Activated CD4-positive, alpha-beta memory T cell treated with anti-CD3 and anti-CD28 coated beads for 36 hours (primary cell): ENCODE measurements around the gene TRAPPC1. TPM values are rescaled to one million over a fixed set of nuclear protein-coding genes. Genes with fewer than 3 reads are reported as not detected.

Experiments used
- CTCF ChIA-PET: fragments of 350-600 bp; sonication (Branson Sonifier 250); formaldehyde crosslinking; loops from one replicate; lab custom pipeline; 2021; ENCODE audit warnings: antibody characterized with exemption, inconsistent platforms; lab: Charles Lee
- POLR2A ChIA-PET: fragments of 350-600 bp; sonication (Branson Sonifier 250); formaldehyde crosslinking; loops from one replicate; lab custom pipeline; 2021; ENCODE audit warnings: antibody characterized with exemption; lab: Charles Lee
- DNase-seq: peaks from one replicate; pipeline ENCODE4 v3.0.0-alpha.2; 2020
- H3K27ac Mint-ChIP-seq: one replicate; pipeline ENCODE4 v1.8.0; 2021; ENCODE audit warnings: mixed read lengths
- H3K27me3 Mint-ChIP-seq: one replicate; pipeline ENCODE4 v1.8.0; 2021; ENCODE audit warnings: mixed read lengths
- H3K36me3 Mint-ChIP-seq: one replicate; pipeline ENCODE4 v1.8.0; 2021; ENCODE audit warnings: mixed read lengths
- H3K4me1 Mint-ChIP-seq: one replicate; pipeline ENCODE4 v1.8.0; 2021; ENCODE audit warnings: low read depth, mixed read lengths
- H3K4me3 Mint-ChIP-seq: one replicate; pipeline ENCODE4 v1.8.0; 2021; ENCODE audit warnings: mild to moderate bottlenecking, mixed read lengths
- H3K9me3 Mint-ChIP-seq: one replicate; pipeline ENCODE4 v1.8.0; 2021; ENCODE audit warnings: mixed read lengths
- intact Hi-C: fragments of 100-400 bp; cut with micrococcal nuclease; formaldehyde crosslinking; loops from one replicate; pipeline ENCODE4 v1.15.1; 2023
- total RNA-seq, 2 experiments: library from RNA; stranded (reverse); gene quantifications; one replicate each; pipeline ENCODE4 v1.2.3, GENCODE V29; 2021

Gene TRAPPC1
- total RNA-seq, 2 experiments from 2014 or later, result 197 to 201 TPM

DNA sequence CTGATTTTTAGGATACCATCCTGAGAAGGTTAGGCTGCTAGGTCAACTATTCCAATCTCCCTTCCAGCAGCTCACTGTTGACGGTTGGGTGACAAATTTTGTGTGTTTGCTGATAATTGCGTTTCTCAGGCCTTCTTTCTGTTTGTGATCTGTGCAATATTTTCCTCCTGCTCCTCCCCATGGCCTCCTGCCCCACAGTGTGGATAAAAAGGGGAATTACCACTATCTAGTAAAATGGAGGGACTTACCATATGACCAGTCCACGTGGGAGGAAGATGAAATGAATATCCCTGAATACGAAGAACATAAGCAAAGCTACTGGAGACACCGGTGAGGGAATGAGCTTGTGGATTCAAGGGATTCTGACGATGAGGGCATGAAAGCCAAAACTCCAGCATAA is 34.0 kb downstream of the TRAPPC1 start:
- Mint-ChIP-seq H3K27ac (peak overlapping the region; percentile 73), H3K4me1 (peaks cover 17% of the 10 kb centered on the region), H3K27me3 (no peaks in the 10 kb centered on the region), H3K4me3 (no peak overlapping the region), H3K9me3 (no peaks in the 10 kb centered on the region), H3K36me3 (peaks cover 75% of the 10 kb centered on the region)
- DNase-seq, result peak; percentile 47
- ChIA-PET POLR2A (interaction anchor here (0.8 to 2.7 kb wide), 4 partner anchors 29 to 93 kb away, joined by 3 to 7 read pairs (median 3); no protein-coding TSS in a partner anchor), CTCF (interaction anchor here (0.6 to 3.5 kb wide), 18 partner anchors 9 to 213 kb away, joined by 3 to 37 read pairs (median 4); partner anchors contain the start of genes CHD3 and NAA38)
- intact Hi-C loops, result no loop called here

DNA sequence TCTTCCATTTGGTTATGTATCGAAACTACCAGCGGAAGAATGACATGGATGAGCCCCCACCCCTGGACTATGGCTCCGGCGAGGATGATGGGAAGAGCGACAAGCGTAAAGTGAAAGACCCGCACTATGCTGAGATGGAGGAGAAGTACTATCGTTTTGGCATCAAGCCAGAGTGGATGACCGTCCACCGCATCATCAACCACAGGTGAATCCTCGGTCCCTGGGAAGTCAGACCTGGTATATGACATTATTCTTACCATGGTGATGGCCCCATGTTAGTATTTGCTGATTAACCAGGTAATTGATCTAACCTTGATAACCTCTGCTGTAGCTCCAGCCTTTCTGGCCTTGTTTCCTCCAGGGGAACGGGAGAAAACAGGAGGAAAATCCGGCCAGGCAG is 34.7 kb downstream of the TRAPPC1 start:
- intact Hi-C loops, result no loop called here
- Mint-ChIP-seq H3K4me1 (peaks cover 17% of the 10 kb centered on the region), H3K36me3 (peaks cover 72% of the 10 kb centered on the region), H3K9me3 (no peaks in the 10 kb centered on the region), H3K27me3 (no peaks in the 10 kb centered on the region), H3K27ac (peak overlapping the region; percentile 73), H3K4me3 (no peak overlapping the region)
- DNase-seq, result no peak
- ChIA-PET CTCF (interaction anchor here (0.6 to 3.5 kb wide), 10 partner anchors 8 to 145 kb away, joined by 3 to 37 read pairs (median 5); partner anchors contain the start of genes CHD3 and NAA38), POLR2A (interaction anchor here (1.3 to 2.7 kb wide), 2 partner anchors 36 to 93 kb away, joined by 3 to 7 read pairs; no protein-coding TSS in a partner anchor)

- Mint-ChIP-seq H3K9me3 (no peaks in the 10 kb centered on the region), H3K4me3 (no peak overlapping the region), H3K4me1 (peaks cover 17% of the 10 kb centered on the region), H3K27ac (no peak overlapping the region), H3K36me3 (peaks cover 72% of the 10 kb centered on the region), H3K27me3 (no peaks in the 10 kb centered on the region)
- intact Hi-C loops, result no loop called here
- no peak for DNase-seq
- ChIA-PET POLR2A (interaction anchor here (0.6 kb wide), 1 partner anchor 410 kb away, joined by 3 read pairs; no protein-coding TSS in a partner anchor), CTCF (interaction anchor here (2.0 kb wide), 1 partner anchor 95 kb away, joined by 8 read pairs; no protein-coding TSS in a partner anchor)
Measured at GRCh38 chr17:7894866-7895265, 36.9 kb downstream of the TRAPPC1 start.

DNA sequence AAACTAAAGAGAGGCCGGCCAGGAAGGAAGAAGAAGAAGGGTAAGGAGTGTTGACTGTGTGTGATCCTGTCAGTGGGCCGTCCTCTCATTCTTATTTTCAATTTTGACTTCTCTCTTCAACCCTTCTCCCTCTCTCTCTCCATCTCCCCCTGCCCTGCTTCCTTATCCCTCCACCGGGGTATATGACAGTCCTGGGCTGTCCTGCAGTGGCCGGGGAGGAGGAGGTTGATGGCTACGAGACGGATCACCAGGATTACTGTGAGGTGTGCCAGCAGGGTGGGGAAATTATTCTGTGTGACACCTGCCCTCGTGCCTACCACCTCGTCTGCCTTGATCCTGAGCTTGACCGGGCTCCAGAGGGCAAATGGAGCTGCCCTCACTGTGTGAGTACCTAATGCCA is 37.5 kb downstream of the TRAPPC1 start:
- no peak for DNase-seq
- Mint-ChIP-seq H3K9me3 (no peaks in the 10 kb centered on the region), H3K4me1 (peaks cover 17% of the 10 kb centered on the region), H3K36me3 (peaks cover 73% of the 10 kb centered on the region), H3K27ac (no peak overlapping the region), H3K27me3 (no peaks in the 10 kb centered on the region), H3K4me3 (no peak overlapping the region)
- POLR2A ChIA-PET, result interaction anchor here (0.6 kb wide), 1 partner anchor 410 kb away, joined by 3 read pairs; no protein-coding TSS in a partner anchor
- intact Hi-C loops, result no loop called here
- CTCF ChIA-PET, result interaction anchor here (2.0 kb wide), 1 partner anchor 96 kb away, joined by 8 read pairs; no protein-coding TSS in a partner anchor

DNA sequence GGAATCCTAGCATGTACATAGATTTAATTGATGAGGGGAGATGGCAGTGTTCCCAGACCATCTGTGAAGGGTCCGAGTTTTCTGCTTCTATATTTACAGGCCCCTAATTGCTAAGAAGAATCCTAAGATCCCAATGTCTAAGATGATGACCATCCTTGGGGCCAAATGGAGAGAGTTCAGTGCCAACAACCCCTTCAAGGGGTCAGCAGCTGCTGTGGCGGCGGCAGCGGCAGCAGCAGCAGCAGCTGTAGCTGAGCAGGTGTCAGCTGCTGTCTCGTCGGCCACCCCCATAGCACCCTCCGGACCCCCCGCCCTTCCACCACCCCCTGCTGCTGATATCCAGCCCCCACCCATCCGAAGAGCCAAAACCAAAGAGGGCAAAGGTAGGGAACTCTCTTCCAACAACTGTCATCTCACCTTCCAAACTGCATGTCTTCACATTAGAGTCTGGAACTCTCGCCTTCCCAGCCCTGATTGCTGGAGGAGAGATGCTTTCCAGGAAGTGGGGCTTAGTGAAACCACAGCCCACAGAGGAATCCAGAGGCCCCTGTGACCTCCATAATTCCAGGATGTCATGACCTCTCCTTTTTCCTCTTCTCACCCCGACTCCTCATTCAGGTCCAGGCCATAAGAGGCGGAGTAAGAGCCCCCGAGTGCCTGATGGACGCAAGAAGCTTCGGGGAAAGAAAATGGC is 38.4 kb downstream of the TRAPPC1 start:
- H3K9me3 Mint-ChIP-seq, result no peaks in the 10 kb centered on the region
- ChIA-PET POLR2A (no interaction called here), CTCF (no interaction called here)
- H3K4me1 Mint-ChIP-seq, result peaks cover 17% of the 10 kb centered on the region
- DNase-seq, result no peak
- H3K36me3 Mint-ChIP-seq, result peaks cover 65% of the 10 kb centered on the region
- intact Hi-C loops, result no loop called here
- no peak overlapping the region for H3K27ac Mint-ChIP-seq
- H3K27me3 Mint-ChIP-seq, result no peaks in the 10 kb centered on the region
- no peak overlapping the region for H3K4me3 Mint-ChIP-seq

DNA sequence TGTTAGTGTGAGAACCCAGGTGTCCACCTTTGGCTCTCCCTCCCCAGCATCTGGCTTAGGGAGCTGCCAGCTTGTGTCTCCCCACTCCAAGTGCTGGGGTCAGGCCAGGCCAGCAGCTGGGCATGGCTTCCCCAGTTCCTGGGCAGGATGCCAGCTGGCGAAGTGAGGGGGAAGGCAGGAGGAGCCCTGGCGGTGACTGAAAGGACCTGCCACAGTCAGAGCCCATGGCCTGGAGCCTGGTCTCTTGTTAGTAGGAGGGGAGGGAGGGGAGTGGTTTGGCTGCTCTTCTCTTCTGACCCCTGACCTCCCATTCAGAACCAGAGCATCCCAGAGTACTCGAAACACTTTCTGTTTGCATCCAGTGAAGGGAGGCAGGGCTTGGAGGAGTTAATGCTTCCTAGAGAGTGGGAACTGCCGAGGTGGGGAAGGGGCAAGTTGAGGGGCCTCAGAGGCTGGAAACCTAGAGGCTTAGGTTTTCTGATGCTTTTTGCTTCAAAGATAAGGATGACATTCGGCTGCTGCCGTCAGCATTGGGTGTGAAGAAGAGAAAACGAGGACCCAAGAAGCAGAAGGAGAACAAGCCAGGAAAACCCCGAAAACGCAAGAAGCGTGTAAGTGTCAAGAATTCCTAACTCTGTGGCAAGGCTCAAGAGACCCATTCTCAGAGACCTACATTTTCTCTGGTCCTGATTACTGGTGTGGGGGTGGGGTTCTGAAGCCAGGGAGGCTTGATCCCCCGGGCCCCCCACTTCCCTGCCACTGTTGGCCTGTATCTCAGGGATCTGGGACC is 42.4 kb downstream of the TRAPPC1 start:
- DNase-seq, result peak; percentile 68
- no peaks in the 10 kb centered on the region for H3K27me3 Mint-ChIP-seq
- H3K27ac Mint-ChIP-seq, result no peak overlapping the region
- POLR2A ChIA-PET, result no interaction called here
- CTCF ChIA-PET, result interaction anchor here (0.7 to 1.3 kb wide), 3 partner anchors 8 to 100 kb away, joined by 3 to 7 read pairs (median 5); no protein-coding TSS in a partner anchor
- H3K36me3 Mint-ChIP-seq, result peaks cover 42% of the 10 kb centered on the region
- H3K9me3 Mint-ChIP-seq, result no peaks in the 10 kb centered on the region
- no peaks in the 10 kb centered on the region for H3K4me1 Mint-ChIP-seq
- intact Hi-C loops, result no loop called here
- no peak overlapping the region for H3K4me3 Mint-ChIP-seq

DNA sequence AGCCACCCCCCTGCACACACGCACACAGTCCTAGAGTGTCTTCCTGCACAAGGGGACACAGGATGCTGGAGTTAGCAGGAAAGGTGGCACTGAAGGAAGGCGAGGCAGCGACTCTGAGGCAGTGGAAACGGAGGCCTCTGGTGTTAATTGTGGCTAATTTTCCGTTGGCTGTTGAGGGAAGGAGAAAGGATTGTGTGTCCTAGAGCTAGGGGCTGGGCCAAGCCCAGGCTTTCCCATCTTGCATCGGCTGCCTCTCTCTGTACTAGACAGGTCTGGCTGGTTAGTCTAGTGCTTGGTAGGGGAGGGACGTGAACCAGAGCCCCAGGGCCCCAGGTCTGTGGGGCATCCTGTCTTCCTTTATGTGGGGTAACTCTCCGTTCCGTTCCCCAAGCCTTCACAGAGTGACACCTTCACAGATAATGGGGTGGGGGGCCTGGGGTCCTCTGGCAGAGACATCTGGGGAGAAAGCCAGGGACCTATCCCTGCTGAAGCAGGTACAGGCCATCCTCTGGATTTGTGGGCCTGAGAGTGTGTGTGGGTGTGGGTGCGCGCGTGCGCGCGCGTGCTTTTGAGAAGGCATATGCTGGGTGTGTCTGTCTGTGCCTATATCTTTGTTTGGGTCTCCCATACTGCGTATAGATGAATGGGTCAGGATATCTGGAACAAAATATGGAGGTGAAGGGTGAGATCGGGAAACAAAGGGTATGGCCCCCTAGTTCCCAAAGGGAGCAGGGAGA is 43.4 kb downstream of the TRAPPC1 start, which contains the start of gene CHD3:
Gene CHD3 (plus strand): TSS at position 606 of the 737 bp plus-strand sequence. CDS start 212 bp downstream, outside the sequence.
- Mint-ChIP-seq H3K36me3 (peaks cover 32% of the 10 kb centered on the region), H3K9me3 (no peaks in the 10 kb centered on the region), H3K4me3 (no peak within 1 kb of the TSS), H3K27me3 (no peaks in the 10 kb centered on the region), H3K4me1 (no peaks in the 10 kb centered on the region), H3K27ac (no peak within 1 kb of the TSS)
- POLR2A ChIA-PET, result no interaction called here
- DNase-seq, result peak; percentile 76
- intact Hi-C loops, result no loop called here
- CTCF ChIA-PET, result interaction anchor here (1.0 to 1.3 kb wide), 2 partner anchors 9 to 101 kb away, joined by 5 to 7 read pairs; no protein-coding TSS in a partner anchor

GRCh38 chr17:7887482-7888183 is 44.1 kb downstream of the TRAPPC1 start:
- no peak overlapping the region for H3K4me3 Mint-ChIP-seq

GRCh38 chr17:7887038-7887481 is 44.7 kb downstream of the TRAPPC1 start:
- Mint-ChIP-seq H3K4me3 (no peak overlapping the region), H3K27ac (no peak overlapping the region), H3K36me3 (peaks cover 29% of the 10 kb centered on the region), H3K9me3 (no peaks in the 10 kb centered on the region), H3K27me3 (no peaks in the 10 kb centered on the region), H3K4me1 (no peaks in the 10 kb centered on the region)
- ChIA-PET POLR2A (interaction anchor here (1.7 to 2.2 kb wide), 2 partner anchors 30 to 52 kb away, joined by 4 to 19 read pairs; partner anchors contain the start of genes CYB5D1 and NAA38), CTCF (interaction anchor here (1.3 to 2.2 kb wide), 3 partner anchors 30 to 103 kb away, joined by 5 to 10 read pairs (median 6); partner anchors contain the start of genes CYB5D1 and NAA38)
- no peak for DNase-seq
- intact Hi-C loops, result loop anchor here (1.0 to 2.0 kb wide), 9 partner anchors 28 to 496 kb away; partner anchors contain the start of genes CNTROB, KDM6B, NAA38 and RPL26

More at GRCh38 chr17:7887482-7888183, 44.1 kb downstream of the TRAPPC1 start:
- ChIA-PET CTCF (no interaction called here), POLR2A (no interaction called here)
- no peak overlapping the region for H3K27ac Mint-ChIP-seq
- H3K4me1 Mint-ChIP-seq, result no peaks in the 10 kb centered on the region
- peak; percentile 95 for DNase-seq
- intact Hi-C loops, result loop anchor here (1.0 to 2.0 kb wide), 9 partner anchors 28 to 495 kb away; partner anchors contain the start of genes CNTROB, KDM6B, NAA38 and RPL26
- H3K36me3 Mint-ChIP-seq, result peaks cover 30% of the 10 kb centered on the region
- no peaks in the 10 kb centered on the region for H3K9me3 Mint-ChIP-seq
- H3K27me3 Mint-ChIP-seq, result no peaks in the 10 kb centered on the region

DNA sequence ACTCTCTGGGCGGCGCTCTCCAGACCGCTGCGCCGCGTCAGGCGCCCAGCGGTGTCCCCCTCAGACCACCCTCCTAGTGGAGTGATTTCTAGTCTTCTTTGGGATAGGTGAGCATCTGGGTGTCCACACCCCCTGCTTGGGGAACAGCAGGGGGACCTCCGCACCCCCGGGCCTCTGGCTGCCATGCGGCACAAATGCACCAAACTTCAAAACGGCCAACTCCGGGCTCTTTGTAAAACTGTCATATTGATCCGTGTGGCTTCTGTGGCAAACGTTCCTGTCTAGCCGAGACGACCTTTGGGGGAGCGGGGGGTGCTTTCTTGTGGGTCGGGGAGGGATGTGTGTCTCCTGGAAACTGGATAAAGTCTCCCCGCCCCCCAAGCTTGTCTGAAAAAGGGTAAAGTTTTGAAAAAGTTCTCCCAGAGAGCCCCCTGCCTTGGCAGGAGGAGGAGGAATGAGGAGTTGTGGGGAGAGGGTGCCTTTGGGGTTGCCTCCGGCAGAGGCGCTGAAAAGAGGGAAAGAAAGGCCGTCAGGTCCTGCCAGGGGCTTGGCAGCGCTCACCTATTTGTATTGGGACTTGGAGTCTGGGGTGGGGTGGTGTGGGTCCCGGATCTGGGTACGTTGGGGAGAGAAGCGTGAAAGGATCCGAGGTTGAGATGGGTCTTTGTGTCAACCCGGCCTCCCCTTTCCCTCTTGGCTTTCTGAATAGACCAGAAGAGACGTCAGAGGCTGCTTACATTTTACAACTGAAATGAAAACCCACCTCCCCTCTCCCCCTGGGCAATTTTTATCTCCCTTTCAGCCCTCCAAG is 45.3 kb downstream of the TRAPPC1 start:
- Mint-ChIP-seq H3K36me3 (peaks cover 25% of the 10 kb centered on the region), H3K4me3 (no peak overlapping the region), H3K27me3 (no peaks in the 10 kb centered on the region), H3K4me1 (no peaks in the 10 kb centered on the region), H3K9me3 (no peaks in the 10 kb centered on the region), H3K27ac (no peak overlapping the region)
- POLR2A ChIA-PET, result interaction anchor here (0.6 to 2.2 kb wide), 6 partner anchors 16 to 303 kb away, joined by 3 to 19 read pairs (median 4); partner anchors contain the start of genes CYB5D1, MPDU1, NAA38 and RNF227
- intact Hi-C loops, result loop anchor here (1.0 to 2.0 kb wide), 9 partner anchors 29 to 496 kb away; partner anchors contain the start of genes CNTROB, KDM6B, NAA38 and RPL26
- DNase-seq, result peak; percentile 67
- CTCF ChIA-PET, result interaction anchor here (1.0 to 2.2 kb wide), 5 partner anchors 12 to 104 kb away, joined by 3 to 10 read pairs (median 5); partner anchors contain the start of genes CYB5D1 and NAA38
